ENCODE data around the gene CAB39L.

- no peak for TF ChIP-seq CTCF (conservative IDR thresholded peaks at IDR 0.05; ENCODE audit: low read length)
- TF ChIP-seq EZH2phosphoT487 (IDR thresholded peaks at IDR 0.05; ENCODE audit: borderline replicate concordance), result no peak
Measured at GRCh38 chr13:49295244-49295643, 148.6 kb downstream of the CAB39L start.
